HEK293 (cell line): ENCODE measurements around the gene PI4KA.
A peak's percentile ranks its signal among the peaks of the same experiment; 100 is the strongest.

Experiments used
- CTCF ChIA-PET: fragments of 350-600 bp; formaldehyde crosslinking; extraction: SDS; loops from one replicate; lab custom pipeline; 2021; ENCODE audit warnings: antibody characterized with exemption; lab: Yijun Ruan, JAX
- POLR2A ChIA-PET: fragments of 300-600 bp; formaldehyde crosslinking; extraction: SDS; loops from one replicate; lab custom pipeline; 2020; ENCODE audit warnings: antibody characterized with exemption, inconsistent platforms; lab: Yijun Ruan, JAX
- H3K27ac ChIP-seq: fragments of 200-500 bp; sonication (Bioruptor generic); 2 replicates; pipeline ENCODE4 v1.5.1; 2014; ENCODE audit warnings: low read depth, low read length, control low read depth, inconsistent platforms; ENCODE audit errors: extremely low read depth
- H3K36me3 ChIP-seq, 2 experiments: fragments of 200-500 bp in 1 of 2; sonication (Bioruptor generic) in 1 of 2; 1 replicate in 1 of 2; 2 replicates in 1 of 2; pipeline ENCODE4 v1.5.1; 2014 to 2017; ENCODE audit warnings: inconsistent platforms in 2 of 2, low read length in 2 of 2; ENCODE audit not compliant: control insufficient read depth in 2 of 2, insufficient read depth in 1 of 2
- H3K4me1 ChIP-seq: fragments of 200-500 bp; sonication (Bioruptor generic); 2 replicates; pipeline ENCODE4 v1.5.1; 2014; ENCODE audit warnings: mild to moderate bottlenecking, low read length, inconsistent platforms; ENCODE audit not compliant: control insufficient read depth, insufficient read depth
- H3K4me3 ChIP-seq: 2 replicates; pipeline ENCODE4 v1.5.1; 2011; ENCODE audit warnings: low read depth, mild to moderate bottlenecking, control low read depth, low read length, moderate library complexity
- H3K9me3 ChIP-seq: fragments of 200-500 bp; sonication (Bioruptor generic); 2 replicates; pipeline ENCODE4 v1.5.1; 2014; ENCODE audit warnings: low read depth, low read length, inconsistent platforms; ENCODE audit not compliant: control insufficient read depth, insufficient read depth
- REST ChIP-seq: fragments of 450-650 bp; formaldehyde crosslinking; IDR thresholded peaks from 2 replicates; pipeline ENCODE4 v1.5.1; 2016; ENCODE audit warnings: missing biosample characterization, missing genetic modification characterization
- SCRT2 ChIP-seq: fragments of 450-650 bp; formaldehyde crosslinking; IDR thresholded peaks from 2 replicates; pipeline ENCODE4 v1.5.1; 2016; ENCODE audit warnings: missing biosample characterization, missing genetic modification characterization
- TCF7L2 ChIP-seq: IDR thresholded peaks from 2 replicates; pipeline ENCODE4 v1.6.1; 2011; ENCODE audit warnings: low read depth, mild to moderate bottlenecking, inconsistent platforms, low read length, moderate library complexity, borderline replicate concordance
- ZFP69B ChIP-seq: fragments of 450-650 bp; formaldehyde crosslinking; IDR thresholded peaks from 2 replicates; pipeline ENCODE4 v1.5.1; 2016; ENCODE audit warnings: missing biosample characterization, missing genetic modification characterization
- ZNF585B ChIP-seq: fragments of 450-650 bp; formaldehyde crosslinking; IDR thresholded peaks from 2 replicates; pipeline ENCODE4 v1.5.1; 2016; ENCODE audit warnings: missing biosample characterization, missing genetic modification characterization
- ZSCAN16 ChIP-seq: fragments of 450-650 bp; formaldehyde crosslinking; IDR thresholded peaks from 2 replicates; pipeline ENCODE4 v1.5.1; 2016; ENCODE audit warnings: missing biosample characterization, missing genetic modification characterization
- TF ChIP-seq, protein P1 (sequence below): sonication (generic); formaldehyde crosslinking; IDR thresholded peaks from 2 replicates; pipeline ENCODE4 v1.8.1; 2022; ENCODE audit warnings: mild to moderate bottlenecking, moderate library complexity, missing genetic modification reagents
- TF ChIP-seq, protein P2 (sequence below): fragments of 450-650 bp; formaldehyde crosslinking; IDR thresholded peaks from 2 replicates; pipeline ENCODE4 v1.5.1; 2016; ENCODE audit warnings: missing biosample characterization, missing genetic modification characterization
- TF ChIP-seq, protein P3 (sequence below): fragments of 450-650 bp; formaldehyde crosslinking; IDR thresholded peaks from 2 replicates; pipeline ENCODE4 v1.5.1; 2016; ENCODE audit warnings: missing biosample characterization, missing genetic modification characterization, borderline replicate concordance
- TF ChIP-seq, protein P4 (sequence below): fragments of 450-650 bp; formaldehyde crosslinking; IDR thresholded peaks from 2 replicates; pipeline ENCODE4 v1.5.1; 2016; ENCODE audit warnings: missing biosample characterization, missing genetic modification characterization

The PI4KA gene

DNA sequence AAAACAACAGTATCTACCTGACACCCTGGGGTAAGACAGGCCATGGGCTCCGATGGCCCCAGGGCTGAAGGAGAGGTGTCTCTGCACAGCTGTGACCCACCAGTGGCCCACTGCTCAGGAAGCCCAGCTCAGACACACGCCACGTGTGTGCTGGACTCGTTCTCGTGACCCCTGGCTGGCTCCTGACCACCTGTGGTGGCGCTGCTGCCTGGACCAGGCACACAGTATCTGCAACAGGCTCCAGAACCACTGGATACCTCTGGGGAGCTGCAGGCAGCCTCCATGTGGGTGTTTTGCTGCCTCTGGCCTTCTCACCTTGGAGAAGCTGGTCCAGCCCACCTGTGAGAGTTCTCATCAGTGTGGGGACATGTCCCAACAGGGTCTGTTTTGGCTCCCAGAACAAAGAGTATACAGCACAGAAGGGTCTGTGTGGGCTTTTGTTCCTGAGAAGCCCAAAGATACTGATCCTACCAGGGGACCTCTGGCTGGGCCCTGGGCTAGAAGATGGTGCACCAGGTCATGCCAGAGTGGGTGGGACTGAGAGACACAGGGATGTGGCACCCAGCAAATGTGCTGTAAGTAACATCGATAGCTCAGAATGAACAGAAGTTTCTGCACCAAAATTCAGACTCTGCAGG lies 106.4 kb downstream of the PI4KA start:
- no peak overlapping the region for H3K27ac ChIP-seq
- peaks cover 0 to 68% of the 10 kb centered on the region in 2 experiments; a peak in 2 of 3 replicates for H3K36me3 ChIP-seq
- TF ChIP-seq, protein P1, sequence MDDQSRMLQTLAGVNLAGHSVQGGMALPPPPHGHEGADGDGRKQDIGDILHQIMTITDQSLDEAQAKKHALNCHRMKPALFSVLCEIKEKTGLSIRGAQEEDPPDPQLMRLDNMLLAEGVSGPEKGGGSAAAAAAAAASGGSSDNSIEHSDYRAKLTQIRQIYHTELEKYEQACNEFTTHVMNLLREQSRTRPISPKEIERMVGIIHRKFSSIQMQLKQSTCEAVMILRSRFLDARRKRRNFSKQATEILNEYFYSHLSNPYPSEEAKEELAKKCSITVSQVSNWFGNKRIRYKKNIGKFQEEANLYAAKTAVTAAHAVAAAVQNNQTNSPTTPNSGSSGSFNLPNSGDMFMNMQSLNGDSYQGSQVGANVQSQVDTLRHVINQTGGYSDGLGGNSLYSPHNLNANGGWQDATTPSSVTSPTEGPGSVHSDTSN (CRISPR knock-in tag), result no peak
- TF ChIP-seq ZFP69B (tag by site-specific recombination) (no peak), ZSCAN16 (no peak), ZNF585B (tag by site-specific recombination) (no peak), TCF7L2 (no peak)
- TF ChIP-seq, protein P2, sequence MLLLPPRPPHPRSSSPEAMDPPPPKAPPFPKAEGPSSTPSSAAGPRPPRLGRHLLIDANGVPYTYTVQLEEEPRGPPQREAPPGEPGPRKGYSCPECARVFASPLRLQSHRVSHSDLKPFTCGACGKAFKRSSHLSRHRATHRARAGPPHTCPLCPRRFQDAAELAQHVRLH, result no peak
- TF ChIP-seq, protein P3, sequence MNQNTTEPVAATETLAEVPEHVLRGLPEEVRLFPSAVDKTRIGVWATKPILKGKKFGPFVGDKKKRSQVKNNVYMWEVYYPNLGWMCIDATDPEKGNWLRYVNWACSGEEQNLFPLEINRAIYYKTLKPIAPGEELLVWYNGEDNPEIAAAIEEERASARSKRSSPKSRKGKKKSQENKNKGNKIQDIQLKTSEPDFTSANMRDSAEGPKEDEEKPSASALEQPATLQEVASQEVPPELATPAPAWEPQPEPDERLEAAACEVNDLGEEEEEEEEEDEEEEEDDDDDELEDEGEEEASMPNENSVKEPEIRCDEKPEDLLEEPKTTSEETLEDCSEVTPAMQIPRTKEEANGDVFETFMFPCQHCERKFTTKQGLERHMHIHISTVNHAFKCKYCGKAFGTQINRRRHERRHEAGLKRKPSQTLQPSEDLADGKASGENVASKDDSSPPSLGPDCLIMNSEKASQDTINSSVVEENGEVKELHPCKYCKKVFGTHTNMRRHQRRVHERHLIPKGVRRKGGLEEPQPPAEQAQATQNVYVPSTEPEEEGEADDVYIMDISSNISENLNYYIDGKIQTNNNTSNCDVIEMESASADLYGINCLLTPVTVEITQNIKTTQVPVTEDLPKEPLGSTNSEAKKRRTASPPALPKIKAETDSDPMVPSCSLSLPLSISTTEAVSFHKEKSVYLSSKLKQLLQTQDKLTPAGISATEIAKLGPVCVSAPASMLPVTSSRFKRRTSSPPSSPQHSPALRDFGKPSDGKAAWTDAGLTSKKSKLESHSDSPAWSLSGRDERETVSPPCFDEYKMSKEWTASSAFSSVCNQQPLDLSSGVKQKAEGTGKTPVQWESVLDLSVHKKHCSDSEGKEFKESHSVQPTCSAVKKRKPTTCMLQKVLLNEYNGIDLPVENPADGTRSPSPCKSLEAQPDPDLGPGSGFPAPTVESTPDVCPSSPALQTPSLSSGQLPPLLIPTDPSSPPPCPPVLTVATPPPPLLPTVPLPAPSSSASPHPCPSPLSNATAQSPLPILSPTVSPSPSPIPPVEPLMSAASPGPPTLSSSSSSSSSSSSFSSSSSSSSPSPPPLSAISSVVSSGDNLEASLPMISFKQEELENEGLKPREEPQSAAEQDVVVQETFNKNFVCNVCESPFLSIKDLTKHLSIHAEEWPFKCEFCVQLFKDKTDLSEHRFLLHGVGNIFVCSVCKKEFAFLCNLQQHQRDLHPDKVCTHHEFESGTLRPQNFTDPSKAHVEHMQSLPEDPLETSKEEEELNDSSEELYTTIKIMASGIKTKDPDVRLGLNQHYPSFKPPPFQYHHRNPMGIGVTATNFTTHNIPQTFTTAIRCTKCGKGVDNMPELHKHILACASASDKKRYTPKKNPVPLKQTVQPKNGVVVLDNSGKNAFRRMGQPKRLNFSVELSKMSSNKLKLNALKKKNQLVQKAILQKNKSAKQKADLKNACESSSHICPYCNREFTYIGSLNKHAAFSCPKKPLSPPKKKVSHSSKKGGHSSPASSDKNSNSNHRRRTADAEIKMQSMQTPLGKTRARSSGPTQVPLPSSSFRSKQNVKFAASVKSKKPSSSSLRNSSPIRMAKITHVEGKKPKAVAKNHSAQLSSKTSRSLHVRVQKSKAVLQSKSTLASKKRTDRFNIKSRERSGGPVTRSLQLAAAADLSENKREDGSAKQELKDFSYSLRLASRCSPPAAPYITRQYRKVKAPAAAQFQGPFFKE (tag by site-specific recombination), result no peak
- CTCF ChIA-PET, result interaction anchor here (1.5 kb wide), 2 partner anchors 11 to 31 kb away, joined by 4 to 7 read pairs; no protein-coding TSS in a partner anchor
- no peak overlapping the region for H3K4me3 ChIP-seq
- H3K9me3 ChIP-seq, result no peaks in the 10 kb centered on the region
- no peaks in the 10 kb centered on the region for H3K4me1 ChIP-seq
- POLR2A ChIA-PET, result no interaction called here

DNA sequence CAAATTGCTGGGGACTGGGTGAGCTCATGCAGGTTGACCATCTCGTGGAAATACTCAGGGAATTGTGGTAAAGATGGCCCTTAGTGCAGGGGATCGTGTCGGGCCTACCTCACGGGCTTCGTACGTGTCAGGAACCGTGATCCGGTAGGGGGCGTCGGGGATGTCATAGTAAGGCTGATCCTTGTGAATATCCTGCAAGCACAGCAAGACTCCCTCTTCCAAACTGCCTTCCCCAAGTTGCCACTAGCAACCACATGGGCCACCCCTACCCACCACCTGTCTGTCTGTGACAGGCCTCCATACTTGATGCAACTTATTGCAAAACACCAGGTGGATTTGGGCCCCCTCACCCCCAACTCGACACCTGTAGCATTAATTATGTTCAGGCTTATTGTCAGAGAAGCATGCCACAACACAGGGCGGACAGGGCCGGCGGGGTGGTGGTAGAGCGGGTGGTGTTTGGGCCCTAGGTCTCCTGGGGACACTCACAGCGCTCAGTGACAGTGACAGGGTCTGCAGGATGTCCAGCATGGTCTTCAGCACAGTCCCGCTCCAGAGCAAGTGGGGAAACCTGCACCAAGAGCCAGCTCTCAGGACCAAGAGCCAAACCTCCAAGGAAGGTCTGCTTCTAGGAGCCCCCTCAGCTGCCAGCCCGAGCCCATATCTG lies 107.3 kb downstream of the PI4KA start:
- no peak overlapping the region for H3K4me3 ChIP-seq
- TF ChIP-seq SCRT2 (tag by site-specific recombination), result 0 out of 2 replicates have a peak, but pooled peaks have one; percentile 27
- TF ChIP-seq, protein P4, sequence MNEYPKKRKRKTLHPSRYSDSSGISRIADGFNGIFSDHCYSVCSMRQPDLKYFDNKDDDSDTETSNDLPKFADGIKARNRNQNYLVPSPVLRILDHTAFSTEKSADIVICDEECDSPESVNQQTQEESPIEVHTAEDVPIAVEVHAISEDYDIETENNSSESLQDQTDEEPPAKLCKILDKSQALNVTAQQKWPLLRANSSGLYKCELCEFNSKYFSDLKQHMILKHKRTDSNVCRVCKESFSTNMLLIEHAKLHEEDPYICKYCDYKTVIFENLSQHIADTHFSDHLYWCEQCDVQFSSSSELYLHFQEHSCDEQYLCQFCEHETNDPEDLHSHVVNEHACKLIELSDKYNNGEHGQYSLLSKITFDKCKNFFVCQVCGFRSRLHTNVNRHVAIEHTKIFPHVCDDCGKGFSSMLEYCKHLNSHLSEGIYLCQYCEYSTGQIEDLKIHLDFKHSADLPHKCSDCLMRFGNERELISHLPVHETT, result no peak
- TF ChIP-seq REST, result no peak
- H3K27ac ChIP-seq, result no peak overlapping the region
- no peaks in the 10 kb centered on the region for H3K9me3 ChIP-seq
- CTCF ChIA-PET, result interaction anchor here (0.7 to 1.5 kb wide), 5 partner anchors 8 to 157 kb away, joined by 3 to 5 read pairs (median 4); no protein-coding TSS in a partner anchor
- H3K36me3 ChIP-seq, result peaks cover 0 to 74% of the 10 kb centered on the region in 2 experiments; a peak in 2 of 3 replicates
- POLR2A ChIA-PET, result no interaction called here
- H3K4me1 ChIP-seq, result no peaks in the 10 kb centered on the region
